Measurements from ENCODE around the gene PDZD2.

PDZD2 gene

GRCh38 chr5:31833710-31834109, 194.8 kb downstream of the PDZD2 start:
- no peak for DNase-seq

GRCh38 chr5:31844622-31845345, 205.9 kb downstream of the PDZD2 start:
- no peak for DNase-seq

- DNase-seq = no peak
Observed at GRCh38 chr5:31845361-31845760, 206.4 kb downstream of the PDZD2 start.

- no peak for DNase-seq
Observed at GRCh38 chr5:31846934-31847333, 208.0 kb downstream of the PDZD2 start.

- DNase-seq = no peak
Observed at GRCh38 chr5:31847354-31847753, 208.4 kb downstream of the PDZD2 start.

GRCh38 chr5:31850981-31851689, 212.2 kb downstream of the PDZD2 start:
- no peak for DNase-seq

GRCh38 chr5:31853398-31854135, 214.6 kb downstream of the PDZD2 start:
- no peak for DNase-seq

- DNase-seq = peak; percentile 17
Observed at GRCh38 chr5:31854181-31855133, 215.5 kb downstream of the PDZD2 start.

GRCh38 chr5:31855134-31856040, 216.5 kb downstream of the PDZD2 start:
- DNase-seq = peak; percentile 36

GRCh38 chr5:31859096-31859495, 220.2 kb downstream of the PDZD2 start:
- DNase-seq = no peak

GRCh38 chr5:31860278-31860677, 221.3 kb downstream of the PDZD2 start:
- no peak for DNase-seq

GRCh38 chr5:31860726-31861433, 221.9 kb downstream of the PDZD2 start:
- peak; percentile 13 for DNase-seq

- no peak for DNase-seq
Observed at GRCh38 chr5:31861601-31862000, 222.7 kb downstream of the PDZD2 start.

- no peak for DNase-seq
Observed at GRCh38 chr5:31863991-31864411, 225.1 kb downstream of the PDZD2 start.

GRCh38 chr5:31866166-31866565, 227.2 kb downstream of the PDZD2 start:
- DNase-seq = no peak

GRCh38 chr5:31867219-31867618, 228.3 kb downstream of the PDZD2 start:
- no peak for DNase-seq

GRCh38 chr5:31880449-31880848, 241.5 kb downstream of the PDZD2 start:
- DNase-seq = no peak

GRCh38 chr5:31884896-31885295, 246.0 kb downstream of the PDZD2 start:
- no peak for DNase-seq

GRCh38 chr5:31886206-31886605, 247.3 kb downstream of the PDZD2 start:
- no peak for DNase-seq

GRCh38 chr5:31887556-31887955, 248.6 kb downstream of the PDZD2 start:
- DNase-seq = no peak

- DNase-seq = no peak
Observed at GRCh38 chr5:31888564-31888963, 249.6 kb downstream of the PDZD2 start.
